Stimulated activated CD8-positive, alpha-beta memory T cell treated with anti-CD3 and anti-CD28 coated beads, Interleukin-4, amount 100 ng/mL, for 1 hour (primary cell): ENCODE measurements around the gene PITPNM2.

Experiments used
- DNase-seq, 2 donors: peaks; one replicate each; pipeline ENCODE4 v3.0.0-alpha.2; 2020; ENCODE audit warnings: low read depth in 2 of 2, low spot score in 1 of 2

PITPNM2 gene

DNA sequence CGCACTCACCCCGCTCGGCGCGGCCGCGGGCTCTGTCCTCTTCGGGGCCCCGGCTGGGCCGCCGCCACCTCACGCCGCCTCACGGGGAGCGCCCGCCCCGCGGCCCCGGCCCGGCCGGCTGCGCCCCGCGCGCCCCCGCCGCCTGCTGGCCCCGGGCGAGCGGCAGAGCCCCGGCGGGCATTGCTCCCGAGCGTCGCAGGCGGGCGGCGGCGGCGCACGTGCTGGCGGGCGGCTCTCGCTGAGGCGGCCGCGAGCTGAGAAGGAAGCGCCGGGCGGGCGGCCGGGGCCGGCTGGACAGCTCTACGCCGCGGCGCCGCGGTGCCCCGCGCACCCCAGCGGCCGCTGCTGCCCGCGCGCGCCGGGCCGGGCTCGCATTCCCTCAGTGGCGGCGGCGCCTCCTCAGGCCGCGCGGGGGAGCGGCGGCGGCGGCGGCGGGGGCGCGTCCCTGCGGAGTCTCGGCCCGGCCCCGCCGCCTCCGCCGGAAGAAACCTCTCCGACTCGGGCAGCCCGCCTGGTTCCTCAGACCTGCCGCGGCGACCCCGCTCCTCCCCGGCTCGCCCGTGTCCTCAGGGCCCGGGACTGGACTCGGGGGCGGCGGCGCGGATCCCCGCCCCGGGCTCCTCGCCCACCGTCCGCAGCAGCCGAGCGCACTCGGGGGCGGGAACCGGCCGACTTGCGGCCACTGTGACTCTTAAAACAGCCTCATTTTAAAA is at the start of gene PITPNM2:
Gene PITPNM2, minus strand, starts transcription at position 347 of the 713 bp plus-strand sequence. CDS start 116,500 bp downstream, outside the sequence.
- peak; percentile 25 to 37 for DNase-seq

DNA sequence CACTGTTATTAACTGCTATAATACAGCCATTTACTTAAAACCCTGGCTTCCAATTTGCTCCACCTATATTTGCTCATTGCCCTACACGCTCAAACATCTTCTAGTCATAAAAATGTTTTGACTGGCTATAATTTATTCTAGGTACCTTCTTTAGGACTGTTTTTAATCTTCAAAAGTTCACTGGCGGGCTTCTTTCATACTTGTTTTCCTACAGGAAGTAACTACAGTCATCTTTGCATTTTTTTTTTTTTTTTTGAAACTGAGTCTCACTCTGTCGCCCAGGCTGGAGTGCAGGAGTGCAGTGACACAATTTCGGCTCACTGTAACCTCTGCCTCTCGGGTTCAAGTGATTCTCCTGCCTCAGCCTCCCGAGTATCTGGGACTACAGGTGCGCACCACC is 49.5 kb upstream of the PITPNM2 start:
- DNase-seq: no peak

DNA sequence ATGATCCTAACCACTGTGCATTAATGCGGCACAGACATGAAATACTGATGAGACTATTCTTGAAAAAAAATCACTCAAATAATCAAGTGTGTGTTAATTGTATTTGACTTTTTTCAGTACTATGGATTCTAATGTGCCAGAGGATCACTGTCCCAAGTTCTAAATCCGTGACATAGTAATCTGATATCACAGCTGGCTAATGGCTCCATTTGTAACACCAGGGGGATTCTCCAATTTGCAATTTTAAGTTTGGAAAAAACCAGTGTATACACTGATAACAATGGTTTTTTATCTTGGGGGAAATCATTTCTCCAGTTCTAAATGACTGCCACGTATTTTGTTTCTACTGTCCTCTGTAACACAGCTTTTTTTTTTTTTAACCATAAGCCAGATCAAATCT is 49.0 kb upstream of the PITPNM2 start:
- no peak for DNase-seq

DNA sequence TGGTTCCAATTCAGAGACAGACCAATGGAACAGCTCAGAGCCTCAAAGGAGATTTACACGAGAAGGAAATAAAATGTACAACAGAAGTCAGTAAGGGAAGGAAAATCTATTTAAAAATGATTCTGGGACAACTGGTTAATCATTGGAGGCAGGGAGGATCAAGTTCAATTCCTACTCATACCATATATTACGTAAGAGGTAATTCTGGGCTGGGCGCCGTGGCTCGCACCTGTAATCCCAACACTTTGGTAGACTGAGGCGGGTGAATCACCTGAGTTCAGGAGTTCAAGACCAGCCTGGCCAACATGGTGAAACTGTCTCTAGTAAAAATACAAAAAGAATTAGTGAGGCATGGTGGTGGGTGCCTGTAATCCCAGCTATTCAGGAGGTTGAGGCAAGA is 36.7 kb upstream of the PITPNM2 start:
- DNase-seq: no peak

DNA sequence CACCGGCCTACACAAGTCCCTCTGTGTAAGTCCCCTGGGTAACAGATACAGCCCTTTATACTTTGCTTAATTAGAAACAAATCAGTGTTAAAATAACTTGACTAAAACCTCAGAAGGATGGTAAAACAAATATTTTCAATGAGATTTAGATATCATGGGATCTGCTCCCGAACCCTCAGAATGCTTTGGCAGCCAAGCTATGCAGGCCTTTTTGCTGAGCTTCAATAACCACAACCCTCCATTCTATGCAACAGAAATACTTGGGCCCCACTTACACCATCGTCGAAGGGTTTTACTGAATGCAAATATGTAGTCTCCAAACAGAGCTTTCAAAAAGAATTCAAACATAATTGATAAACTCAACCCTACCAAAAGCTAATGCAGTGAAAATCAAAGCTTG is 29.3 kb upstream of the PITPNM2 start:
- DNase-seq: no peak

DNA sequence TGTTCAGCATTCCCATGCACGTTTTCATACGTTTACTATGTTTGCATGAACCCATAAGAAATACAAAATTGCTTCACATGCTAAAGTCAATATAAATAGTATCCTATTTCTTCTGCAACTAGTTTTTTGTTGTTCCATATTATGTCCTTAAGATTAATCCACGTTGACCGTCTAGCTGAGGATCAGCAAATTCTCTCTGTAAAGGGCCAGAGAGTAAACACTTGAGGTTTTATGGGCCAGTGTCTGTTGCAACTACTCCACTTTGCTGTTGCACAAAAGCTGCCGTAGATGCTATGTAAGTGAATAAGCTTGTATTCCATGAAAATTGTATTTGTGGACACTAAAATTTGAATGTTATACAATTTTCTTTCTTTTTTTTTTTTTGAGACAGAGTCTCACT is 21.1 kb upstream of the PITPNM2 start:
- no peak for DNase-seq

DNA sequence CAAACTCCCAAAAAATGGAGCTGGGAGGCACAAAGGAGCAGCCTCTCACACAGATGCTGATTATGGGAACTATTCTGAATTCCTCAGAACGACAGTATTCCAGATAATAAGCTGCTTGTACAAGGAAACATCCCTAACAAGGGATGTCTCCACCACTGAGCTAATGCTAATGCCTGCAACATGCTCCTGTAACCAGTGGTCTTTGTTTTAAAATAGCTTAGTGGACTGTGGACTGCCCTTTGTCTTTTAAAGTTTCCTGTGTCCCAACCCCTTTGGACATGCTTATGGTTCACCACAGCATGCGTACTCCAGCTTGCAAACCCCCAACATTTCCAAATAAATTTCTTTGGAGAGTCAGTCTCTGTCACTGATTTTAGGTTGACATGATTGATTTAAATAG is 16.4 kb upstream of the PITPNM2 start:
- no peak for DNase-seq

DNA sequence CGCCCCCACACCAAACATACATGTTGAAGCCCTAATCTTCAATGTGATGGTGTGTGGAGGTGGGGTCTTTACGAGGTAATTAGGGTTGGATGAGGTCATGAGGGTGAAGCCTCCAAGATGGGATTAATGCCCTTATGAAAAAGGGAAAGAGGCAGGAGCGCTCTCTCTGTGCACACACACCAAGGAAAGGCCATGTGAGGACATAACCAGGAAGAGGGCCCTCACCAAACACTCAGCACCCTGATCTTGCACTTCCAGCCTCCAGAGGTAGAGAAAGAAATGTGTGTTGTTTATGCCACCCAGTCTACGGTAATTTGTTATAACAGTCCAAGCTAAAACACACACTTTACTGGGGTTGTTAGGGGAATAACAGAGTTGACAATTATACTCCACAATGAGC is 14.6 kb upstream of the PITPNM2 start:
- DNase-seq: no peak

DNA sequence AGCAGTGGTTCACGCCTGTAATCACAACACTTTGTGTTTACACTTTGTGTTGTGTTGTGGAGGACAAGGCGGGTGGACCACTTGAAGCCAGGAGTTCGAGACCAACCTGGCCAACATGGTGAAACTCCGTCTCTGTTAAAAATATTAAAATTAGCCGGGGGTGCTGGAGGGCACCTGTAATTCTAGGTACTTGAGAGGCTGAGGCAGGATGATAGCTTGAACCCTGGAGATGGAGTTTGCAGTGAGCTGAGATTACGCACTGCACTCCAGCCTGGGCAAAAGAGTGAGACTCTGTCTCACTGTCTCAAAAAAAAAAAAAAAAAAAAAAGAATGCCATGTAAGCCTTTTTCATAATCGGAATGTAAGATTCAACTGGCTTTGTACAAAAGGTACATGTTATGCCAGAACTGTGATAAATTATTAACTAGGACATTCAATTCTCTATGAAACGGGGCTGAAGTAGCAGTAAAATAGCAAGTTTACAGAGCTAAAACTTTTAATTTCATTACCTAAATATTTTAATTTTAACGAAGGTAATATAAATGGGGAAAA is 13.9 kb upstream of the PITPNM2 start:
- no peak for DNase-seq

DNA sequence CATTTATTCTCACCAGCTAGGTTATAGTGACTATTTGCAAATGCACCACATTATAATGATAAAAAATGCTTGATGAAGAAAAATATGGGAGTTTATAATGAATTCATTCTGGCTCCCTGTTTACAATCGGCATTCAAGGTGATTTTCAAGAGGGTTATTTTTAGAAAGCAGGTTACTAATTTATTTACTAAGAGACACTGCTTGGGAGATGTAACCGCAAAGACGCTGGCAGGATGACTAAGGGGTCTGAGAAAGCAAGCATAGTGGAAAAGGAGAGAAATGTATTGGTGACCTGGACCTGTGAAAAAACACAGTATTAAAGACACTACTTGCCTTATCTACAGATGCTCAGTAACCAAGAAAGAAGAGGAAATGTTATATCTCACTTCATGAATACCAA is 13.3 kb upstream of the PITPNM2 start:
- no peak for DNase-seq

DNA sequence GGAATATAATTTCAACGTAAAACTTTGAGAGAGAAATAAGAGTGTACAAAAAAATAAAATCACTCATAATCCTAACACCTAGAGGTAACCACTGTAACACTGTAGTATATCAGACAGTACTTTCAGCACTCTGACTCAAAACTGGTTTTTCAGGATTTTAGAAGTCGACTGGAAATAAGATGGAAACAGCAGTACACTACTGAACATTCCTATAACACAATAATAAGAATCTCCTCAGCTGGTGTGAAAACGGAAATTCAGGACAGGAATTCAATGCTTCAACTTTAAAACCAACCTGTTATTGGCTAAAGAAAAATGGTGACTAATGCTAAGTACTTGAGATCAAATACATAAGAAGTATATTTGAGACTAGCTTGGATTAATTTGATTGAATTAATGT is 12.3 kb upstream of the PITPNM2 start:
- no peak for DNase-seq

DNA sequence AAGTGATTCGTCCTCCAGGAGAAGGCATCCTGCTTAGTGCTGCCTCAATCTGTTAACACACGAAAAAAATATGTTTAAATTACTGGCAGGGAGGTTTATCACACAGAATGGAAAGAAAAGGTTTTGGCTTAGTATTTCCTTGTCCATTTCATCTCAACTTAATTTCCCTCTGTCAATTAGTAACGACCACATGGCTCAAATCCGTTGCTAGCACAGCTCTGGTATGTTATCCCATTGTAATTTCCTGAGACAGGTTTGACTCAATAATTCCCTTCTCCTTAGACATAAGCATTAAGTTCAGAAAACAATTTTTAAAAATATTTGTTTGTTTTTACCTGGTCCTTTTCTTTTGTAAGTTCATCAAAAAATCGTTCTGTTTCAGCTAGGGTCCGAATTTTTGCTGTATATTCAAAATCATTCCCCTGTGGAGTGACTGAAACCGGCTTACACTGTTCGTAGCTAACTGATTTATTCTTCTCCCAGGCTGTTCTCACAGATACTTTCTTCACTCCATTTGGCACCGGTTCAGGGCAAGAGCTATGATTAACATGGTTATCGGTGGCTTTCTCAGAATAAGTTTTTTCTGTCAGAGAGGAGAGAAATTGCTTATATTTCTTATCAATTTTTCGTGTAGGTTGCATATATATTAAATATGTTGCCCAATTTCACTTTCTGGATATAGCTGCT is 10.1 kb upstream of the PITPNM2 start:
- no peak for DNase-seq

DNA sequence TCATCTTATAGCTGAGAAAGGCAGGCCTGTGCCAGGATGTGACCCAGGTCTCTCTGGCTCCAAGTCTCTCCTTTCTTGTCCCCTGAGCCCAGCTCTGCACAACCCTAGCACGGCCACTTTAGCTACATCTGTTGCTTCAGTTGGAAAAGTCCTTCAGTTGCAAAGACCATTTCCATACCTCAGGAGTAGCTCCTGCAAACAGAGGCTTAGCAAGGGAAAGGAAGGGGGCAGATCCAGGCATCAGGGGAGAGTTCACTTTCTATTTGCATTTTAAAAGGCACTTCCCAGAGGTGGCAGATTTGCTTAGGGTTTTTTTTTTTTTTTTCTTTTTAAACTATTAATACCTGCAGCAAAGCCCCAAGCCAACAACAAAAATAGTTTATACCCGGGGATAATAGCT is 3.0 kb upstream of the PITPNM2 start:
- no peak for DNase-seq

DNA sequence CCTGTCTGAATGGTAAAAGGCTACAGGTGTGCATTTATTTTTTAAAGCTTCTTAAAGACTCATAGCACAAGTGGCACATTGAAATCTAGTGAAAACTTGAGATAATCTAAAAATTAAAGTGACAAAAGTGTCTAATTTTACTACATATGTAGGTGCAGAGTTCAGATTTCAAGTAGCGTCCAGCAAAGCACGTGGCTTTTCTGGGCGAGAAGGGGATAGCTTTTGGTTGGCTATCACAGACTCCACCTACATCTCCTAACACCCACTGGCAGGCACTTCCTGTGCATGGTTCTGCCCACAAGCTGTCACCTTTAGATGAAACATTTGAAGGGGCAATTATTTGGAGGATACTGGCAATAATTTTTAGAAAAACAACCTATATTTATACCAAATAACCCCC is 1.9 kb upstream of the PITPNM2 start:
- no peak for DNase-seq

DNA sequence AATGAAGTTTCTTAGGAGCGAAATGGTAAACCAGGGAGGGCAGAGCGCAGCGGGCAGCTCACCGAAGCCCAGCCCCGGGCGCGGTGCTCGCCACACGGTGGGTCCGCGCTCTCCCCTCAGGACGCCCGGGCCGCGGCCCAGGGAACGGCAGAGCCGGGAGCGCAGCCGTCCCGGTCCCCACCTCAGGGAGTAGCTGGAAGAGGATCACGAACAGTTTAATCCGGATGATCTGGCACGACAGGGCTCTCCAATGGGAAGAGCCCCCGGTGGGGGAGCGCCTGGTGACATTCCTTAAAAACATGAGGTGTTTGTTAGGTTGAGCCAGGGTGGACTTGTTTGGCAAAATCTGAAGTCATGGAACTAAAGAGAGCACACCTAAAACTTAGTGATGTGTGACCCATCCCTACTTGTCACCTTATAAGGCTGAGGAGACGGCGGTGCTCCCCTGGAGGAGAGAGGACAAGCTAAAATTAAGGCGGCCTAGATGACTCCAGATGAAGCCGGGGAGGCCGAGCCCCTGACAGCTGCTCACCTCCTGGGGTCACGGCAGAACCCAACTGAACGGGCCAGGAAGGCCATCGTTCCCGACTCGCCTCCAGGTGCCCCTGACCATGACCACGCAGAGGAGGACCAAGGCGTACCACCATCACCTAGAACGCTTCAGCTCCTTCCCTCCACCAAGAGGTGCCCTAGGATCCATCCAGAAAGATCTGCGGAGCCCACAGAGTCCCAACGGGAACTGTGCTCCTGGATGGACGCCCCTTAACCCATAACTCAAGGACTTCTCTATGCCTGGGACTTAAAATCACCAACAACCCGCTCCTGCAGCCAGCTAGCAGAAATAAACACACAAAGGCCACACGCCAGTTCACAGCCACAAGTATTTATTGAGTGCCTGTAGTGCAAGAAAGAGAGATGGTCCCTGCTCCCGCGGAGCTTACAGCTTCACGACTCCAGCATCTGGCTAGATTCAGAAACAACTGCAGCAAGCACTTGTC is 866 bp upstream of the PITPNM2 start:
- DNase-seq: no peak

DNA sequence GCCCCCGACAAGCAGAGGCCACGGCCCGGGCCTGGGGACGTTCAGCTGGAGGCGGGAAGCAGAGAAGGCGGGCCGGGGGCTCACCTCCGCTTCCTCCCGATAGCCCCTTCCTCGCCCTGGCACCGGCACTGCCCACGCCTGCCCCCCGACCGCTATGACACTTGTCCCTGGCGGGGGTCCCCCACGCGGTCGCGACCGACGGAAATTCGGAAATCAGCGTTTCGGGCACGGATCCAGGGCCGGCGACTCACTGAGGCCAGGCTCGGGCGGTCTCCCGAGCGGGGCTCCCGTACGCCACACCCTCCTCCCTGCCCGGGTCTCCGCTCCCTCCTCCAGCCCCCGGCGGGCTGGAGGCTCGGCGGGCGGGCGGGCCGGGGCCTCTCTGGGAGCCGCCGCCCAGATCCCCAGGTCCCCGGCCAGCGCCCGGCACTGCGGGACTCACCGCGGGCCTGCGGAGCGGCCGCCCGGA is 581 bp downstream of the PITPNM2 start:
- no peak for DNase-seq

DNA sequence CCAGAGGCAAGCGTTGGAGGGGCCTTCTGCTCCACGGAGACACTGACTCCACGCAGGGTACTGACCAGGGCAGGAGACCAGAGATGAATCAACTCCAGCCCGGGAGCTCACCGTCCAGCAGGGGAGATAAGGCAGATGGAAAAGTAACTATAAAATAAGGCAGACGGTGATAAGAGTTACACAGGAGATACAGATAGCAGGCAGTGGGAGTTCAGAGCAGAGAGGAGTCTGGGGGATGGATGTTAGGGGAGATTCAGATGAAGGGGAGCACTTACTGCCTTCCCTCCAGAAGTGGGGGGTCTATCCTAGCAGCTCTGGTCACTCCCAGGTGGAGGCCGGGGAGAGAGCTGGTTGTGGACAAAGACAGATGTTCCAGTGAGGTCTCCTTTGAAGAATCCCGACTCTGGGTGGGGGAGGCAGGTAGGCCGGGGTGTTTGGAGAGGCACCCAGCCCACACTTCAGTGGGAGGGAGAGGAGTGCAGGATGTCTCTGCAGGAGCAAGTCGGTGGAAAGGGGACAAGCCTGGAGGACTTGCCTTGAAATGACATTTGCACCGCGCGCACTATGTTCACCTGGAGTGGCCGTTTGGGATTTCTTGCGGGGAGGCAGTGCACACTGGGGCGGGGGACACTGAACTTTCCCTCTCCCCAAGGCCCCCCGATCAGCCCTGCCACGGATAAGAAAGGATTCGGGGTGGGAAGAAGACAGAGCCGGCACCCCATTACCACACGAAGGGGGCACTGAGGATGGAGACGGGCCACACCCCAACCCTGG is 1.2 kb downstream of the PITPNM2 start:
- no peak for DNase-seq

DNA sequence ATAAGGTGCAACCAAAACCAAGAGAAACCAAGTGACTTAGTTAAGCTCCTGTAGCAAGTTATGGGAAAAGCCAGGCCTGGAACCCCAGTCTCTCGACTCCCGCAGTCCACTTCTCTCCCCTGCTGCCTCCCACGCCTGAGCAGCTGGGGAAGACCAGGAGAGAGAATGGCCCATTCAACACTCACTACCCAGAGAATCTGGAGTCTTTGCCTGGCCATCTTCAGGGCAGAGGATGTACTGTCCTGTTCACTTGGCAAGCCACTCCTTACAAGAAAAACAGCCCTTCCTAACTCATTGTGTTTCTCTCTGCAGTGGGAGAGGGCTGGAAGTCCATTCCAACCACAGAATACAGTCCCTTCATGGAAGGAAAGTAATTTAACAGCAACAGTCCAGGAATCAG is 1.8 kb downstream of the PITPNM2 start:
- DNase-seq: no peak

DNA sequence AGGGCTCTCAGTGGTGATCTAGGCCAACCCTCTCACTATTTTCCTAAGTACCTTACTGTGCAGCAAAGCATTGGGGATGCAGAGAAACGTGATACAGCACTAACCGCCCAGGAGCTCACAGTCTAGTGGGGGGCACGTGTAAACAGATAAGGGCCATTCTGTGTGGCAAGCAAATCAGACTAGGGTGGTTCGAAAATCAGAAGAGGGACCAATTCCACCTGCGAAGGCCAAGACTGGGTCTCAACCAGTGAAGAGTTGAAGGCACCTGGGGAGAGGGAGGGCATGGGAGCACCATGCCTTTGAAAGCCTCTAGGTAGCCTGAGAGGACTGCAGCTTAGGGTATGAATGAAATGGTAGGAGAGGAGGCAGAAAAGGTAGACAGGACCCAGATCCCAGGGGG is 2.2 kb downstream of the PITPNM2 start:
- DNase-seq: no peak

DNA sequence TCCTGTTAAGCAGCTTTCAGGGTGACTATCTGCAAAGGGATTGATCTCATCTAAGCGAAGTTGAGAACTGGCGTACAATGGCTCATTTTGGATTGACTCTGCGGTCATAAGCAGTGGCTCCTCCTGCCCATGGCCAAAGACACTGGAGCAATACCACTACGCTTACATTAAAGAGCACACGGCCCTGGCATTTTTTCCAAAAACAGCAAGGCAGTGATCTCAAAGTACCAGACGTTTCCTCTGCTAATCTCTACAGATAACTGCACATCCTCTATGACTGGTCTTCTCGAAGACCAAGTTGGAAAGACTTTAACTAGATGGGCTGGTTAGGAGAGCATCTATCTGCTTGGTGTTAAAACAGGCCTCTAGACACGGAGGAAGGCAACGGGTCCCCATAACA is 2.7 kb downstream of the PITPNM2 start:
- DNase-seq: no peak

DNA sequence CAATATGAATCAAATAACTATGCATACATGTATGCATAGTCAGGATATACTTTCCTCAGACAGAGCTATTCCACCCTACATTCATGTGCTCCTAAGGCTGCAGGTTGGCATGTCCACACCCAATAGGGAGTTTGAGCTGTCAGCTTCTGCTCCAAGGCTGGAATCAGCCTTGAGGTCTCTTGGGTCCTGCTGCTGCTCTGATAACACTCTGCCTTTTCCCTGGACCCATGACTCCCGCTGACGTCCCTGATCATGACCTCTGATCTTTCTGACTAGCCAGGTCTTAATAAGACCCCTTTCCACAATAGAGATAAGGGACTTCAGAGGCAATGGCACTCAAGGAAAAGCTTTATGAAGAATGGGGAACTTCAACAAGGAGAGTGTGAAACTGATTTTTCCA is 5.7 kb downstream of the PITPNM2 start:
- no peak for DNase-seq
